SIG-M5 treated with dmso at 0.1 percent for 504 hours (cell line): ENCODE results near the gene FUT4.
"Not testable (repeated sequence)": the region's sequence is repeated elsewhere in the genome, so short reads cannot be mapped to it uniquely, and the experiment has no call there.

Experiments
- DNase-seq: peaks from one replicate; lab custom pipeline; 2025; ENCODE audit not compliant: unreplicated experiment; lab: John Stamatoyannopoulos, UW

FUT4 gene

DNA sequence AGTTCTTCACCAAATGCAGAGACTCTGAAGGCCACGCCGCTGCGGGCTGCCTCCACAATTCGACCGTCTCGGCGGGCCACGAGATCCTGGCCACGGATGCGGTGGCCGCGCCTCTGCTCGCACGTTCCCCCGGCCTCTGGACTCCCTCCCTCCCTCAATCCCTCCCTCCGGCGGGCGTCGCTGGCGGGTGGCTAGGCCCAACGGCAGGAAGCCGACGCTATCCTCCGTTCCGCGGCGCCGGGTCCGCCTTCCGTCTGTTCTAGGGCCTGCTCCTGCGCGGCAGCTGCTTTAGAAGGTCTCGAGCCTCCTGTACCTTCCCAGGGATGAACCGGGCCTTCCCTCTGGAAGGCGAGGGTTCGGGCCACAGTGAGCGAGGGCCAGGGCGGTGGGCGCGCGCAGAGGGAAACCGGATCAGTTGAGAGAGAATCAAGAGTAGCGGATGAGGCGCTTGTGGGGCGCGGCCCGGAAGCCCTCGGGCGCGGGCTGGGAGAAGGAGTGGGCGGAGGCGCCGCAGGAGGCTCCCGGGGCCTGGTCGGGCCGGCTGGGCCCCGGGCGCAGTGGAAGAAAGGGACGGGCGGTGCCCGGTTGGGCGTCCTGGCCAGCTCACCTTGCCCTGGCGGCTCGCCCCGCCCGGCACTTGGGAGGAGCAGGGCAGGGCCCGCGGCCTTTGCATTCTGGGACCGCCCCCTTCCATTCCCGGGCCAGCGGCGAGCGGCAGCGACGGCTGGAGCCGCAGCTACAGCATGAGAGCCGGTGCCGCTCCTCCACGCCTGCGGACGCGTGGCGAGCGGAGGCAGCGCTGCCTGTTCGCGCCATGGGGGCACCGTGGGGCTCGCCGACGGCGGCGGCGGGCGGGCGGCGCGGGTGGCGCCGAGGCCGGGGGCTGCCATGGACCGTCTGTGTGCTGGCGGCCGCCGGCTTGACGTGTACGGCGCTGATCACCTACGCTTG lies at the start of gene FUT4:
FUT4 (plus strand) TSS at position 227 of the 951 bp plus-strand sequence; CDS start at position 440, 213 bp downstream.
- DNase-seq: peak; percentile 84

GRCh38 chr11:94494126-94494680 lies 49.5 kb upstream of the FUT4 start:
- peak; percentile 34 for DNase-seq

DNA sequence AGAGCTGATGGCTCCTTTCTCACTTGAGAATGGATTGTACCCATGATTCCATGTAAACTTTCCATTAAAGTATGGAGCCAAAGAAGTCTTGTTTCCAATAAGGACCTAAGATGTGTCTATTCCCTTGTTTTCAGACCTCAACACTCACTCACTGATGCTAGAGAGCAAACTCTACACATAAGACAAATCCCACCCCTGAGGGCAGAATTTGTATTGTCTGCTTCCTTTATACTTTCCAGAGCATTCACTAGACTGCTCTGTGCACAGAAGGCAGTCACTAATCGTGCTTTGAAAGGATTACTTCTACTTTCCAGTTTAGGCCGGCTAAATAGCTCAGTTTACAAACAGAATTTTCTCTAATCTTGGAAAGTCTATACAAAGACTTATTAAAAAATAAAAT lies 43.5 kb upstream of the FUT4 start:
- DNase-seq: no peak

- DNase-seq: no peak
These were observed 42.2 kb upstream of the FUT4 start for GRCh38 chr11:94501522-94501921.

GRCh38 chr11:94504689-94505293 lies 38.9 kb upstream of the FUT4 start:
- peak; percentile 54 for DNase-seq

DNA sequence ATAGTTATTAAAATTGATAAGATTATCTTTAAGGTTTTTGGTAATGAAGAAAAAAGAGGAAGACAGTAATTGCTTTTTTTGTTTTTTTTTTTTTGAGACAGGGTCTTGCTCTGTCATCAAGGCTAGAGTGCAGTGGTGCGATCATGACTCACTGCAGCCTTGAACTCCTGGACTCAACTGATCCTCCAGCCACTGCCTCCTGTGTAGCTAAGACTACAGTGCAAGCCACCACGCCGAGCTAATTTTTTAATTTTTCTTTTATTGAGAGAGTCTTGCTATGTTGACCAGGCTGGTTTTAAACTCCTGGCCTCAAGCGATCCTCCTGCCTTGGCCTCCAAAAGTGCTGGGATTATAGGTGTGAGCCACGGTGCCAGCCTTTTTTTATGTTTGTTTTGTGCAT lies 37.2 kb upstream of the FUT4 start:
- not testable (repeated sequence) for DNase-seq

DNA sequence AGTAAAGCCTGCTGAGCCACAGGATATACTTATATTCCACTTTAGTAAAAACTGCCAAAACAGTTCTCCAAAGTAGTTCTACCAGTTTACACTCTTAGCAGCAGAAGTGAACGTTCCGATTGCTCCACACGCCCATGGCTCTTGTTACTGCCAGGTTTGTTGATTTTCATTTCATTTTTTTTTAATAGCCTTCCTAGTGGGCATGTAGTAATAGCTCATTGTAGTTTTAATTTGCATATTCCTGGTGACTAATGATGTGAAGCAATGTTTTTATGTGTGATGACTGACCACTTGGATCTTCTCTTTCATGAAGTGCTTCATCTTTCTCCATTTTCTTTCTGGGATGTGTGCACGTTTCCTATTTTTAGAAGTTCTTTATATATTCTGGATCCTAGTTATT lies 36.2 kb upstream of the FUT4 start:
- DNase-seq: peak; percentile 63

- peak; percentile 24 for DNase-seq
These were observed 31.6 kb upstream of the FUT4 start, which contains the start of gene C11orf97 for GRCh38 chr11:94511932-94512781. Gene C11orf97 (plus strand): TSS chr11:94512461. CDS start chr11:94512529, 68 bp downstream.

- peak; percentile 4 for DNase-seq
These were observed 30.6 kb upstream of the FUT4 start for GRCh38 chr11:94513091-94513490.

DNA sequence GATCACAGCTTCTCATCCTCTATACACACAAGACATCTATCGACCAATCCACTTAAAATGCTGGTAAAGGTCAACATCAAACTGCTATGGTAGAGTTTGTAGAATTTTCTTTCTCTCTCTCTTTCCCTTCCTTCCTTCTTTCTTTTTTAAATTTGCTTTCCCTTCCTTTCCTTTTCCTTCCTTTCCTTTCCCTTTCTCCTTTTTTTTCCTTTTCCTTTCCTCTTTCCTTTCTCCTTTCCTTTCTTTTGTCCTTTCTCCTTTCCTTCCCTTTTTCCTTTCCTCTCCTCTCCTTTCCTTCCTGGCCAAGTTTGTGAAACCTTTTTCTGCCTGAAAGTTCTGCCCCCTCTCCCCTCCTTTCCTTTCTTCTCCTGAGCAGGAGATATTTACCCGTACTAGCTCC lies 28.3 kb upstream of the FUT4 start:
- no peak for DNase-seq

- no peak for DNase-seq
These were observed 27.0 kb upstream of the FUT4 start for GRCh38 chr11:94516725-94517124.

DNA sequence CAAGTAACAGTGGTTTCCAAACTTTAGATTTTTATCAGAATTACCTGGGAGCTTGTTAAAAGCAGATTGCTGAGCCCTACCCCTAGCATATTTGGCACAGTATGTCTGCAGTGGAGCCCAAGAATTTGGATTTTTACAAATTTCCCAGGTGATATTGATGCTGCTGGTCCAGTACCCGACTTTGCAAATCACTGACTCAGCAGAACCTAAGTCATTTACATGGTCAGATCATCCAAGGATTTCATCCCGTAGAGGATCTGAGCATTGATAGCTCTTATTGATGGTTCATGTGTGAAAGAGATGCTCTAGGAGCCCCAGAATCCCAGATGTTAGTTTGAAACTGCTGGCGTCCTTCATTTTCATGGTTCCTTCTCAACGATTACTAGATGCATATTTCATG lies 25.4 kb upstream of the FUT4 start:
- DNase-seq: no peak

- peak; percentile 44 for DNase-seq
These were observed 24.1 kb upstream of the FUT4 start for GRCh38 chr11:94519478-94520084.

GRCh38 chr11:94521684-94522083 lies 22.0 kb upstream of the FUT4 start:
- DNase-seq: peak; percentile 30

GRCh38 chr11:94524341-94524740 lies 19.4 kb upstream of the FUT4 start:
- DNase-seq: no peak

DNA sequence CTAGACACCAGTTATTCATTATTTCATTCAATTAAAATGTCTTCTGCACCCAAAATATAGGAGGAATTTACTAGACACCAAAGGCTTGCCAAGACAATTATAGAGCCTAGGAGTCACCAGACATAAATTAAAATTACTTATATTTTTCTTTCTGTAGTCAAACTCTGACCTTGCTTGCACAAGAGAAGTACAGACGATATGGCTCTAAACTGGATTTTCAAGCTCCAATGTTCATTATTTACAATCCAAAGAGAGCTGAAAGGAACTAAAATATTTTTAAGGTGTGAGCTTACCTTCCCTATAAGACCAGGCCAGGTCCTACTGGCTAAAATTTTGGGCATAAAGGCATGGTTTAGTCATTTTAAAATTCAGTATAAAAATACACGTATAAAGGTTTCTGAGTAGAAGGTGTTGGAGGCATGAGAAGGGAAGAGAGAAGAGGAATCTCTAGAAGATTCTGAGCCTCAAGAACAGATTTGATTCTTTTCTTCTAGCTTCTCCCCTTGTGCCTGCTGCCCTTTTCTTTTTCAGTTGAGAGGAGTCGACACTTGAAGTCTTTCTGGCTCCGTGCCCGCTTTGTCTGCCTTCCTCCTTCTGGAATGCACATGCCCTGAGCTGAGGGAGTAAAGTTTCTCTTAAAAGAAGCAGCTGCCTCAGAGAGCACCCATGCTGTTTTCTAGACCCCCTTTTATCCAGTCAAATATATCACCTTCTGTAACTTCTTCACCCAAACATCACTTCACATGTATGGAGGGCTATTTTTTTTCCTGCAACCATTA lies 18.0 kb upstream of the FUT4 start:
- DNase-seq: no peak

DNA sequence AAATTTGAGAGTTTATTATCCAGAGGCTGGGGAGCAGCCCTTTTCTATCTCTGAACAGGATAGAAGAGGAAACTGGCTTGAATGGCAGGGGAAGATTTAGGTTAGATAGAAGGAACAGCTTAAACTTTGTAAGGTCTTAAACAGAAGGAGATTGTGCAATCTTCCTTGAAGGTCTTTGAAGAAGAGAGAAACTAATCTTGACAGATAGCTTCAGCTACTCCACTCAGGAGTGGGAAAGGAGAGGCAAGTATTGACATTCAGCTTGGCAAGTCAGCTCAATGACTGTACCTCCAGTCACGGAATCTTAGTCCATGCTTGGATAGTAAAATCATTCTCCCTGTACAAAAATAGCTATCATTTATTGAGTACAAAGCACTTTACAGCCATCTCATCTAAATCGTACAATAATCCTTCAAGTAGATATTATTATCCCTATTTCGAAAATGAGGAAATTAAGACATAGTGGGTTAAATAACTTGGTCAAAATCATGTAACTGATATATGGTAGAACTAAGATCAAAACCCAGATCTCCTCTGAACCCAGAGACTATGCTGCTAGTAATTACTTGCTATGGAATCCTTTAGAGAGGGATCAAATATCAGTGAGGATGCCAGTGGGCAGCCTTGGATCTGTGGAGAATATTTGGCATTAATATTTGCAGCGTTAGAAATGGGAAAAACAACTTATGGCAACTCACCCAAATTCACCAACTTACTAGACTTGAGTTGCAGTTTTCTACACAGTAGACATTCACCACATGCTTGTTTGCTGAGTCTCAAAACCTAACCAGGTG lies 16.9 kb upstream of the FUT4 start:
- DNase-seq: peak; percentile 56

GRCh38 chr11:94528551-94528950 lies 15.2 kb upstream of the FUT4 start:
- no peak for DNase-seq

GRCh38 chr11:94532211-94532610 lies 11.5 kb upstream of the FUT4 start:
- DNase-seq: no peak
